Activated naive CD4-positive, alpha-beta T cell treated with anti-CD3 and anti-CD28 coated beads, Interleukin-2, amount 10 ng/mL, durations not matched to agents 7 days and 5 days (primary cell): ENCODE measurements around the gene GJD4.

Source experiments
- CTCF ChIA-PET: fragments of 350-600 bp; sonication (Branson Sonifier 250); formaldehyde crosslinking; loops from one replicate; lab custom pipeline; 2021; ENCODE audit warnings: antibody characterized with exemption; lab: Charles Lee
- DNase-seq: peaks from one replicate; pipeline ENCODE4 v3.0.0-alpha.2; 2020
- H3K27ac Mint-ChIP-seq: one replicate; pipeline ENCODE4 v1.8.0; 2021; ENCODE audit warnings: mild to moderate bottlenecking, moderate library complexity, mixed read lengths
- H3K27me3 Mint-ChIP-seq: one replicate; pipeline ENCODE4 v1.8.0; 2021; ENCODE audit warnings: mild to moderate bottlenecking, mixed read lengths
- H3K36me3 Mint-ChIP-seq: one replicate; pipeline ENCODE4 v1.8.0; 2021; ENCODE audit warnings: mixed read lengths
- H3K4me1 Mint-ChIP-seq: one replicate; pipeline ENCODE4 v1.8.0; 2021; ENCODE audit warnings: mixed read lengths
- H3K4me3 Mint-ChIP-seq: one replicate; pipeline ENCODE4 v1.8.0; 2021; ENCODE audit warnings: mild to moderate bottlenecking, moderate library complexity, mixed read lengths
- H3K9me3 Mint-ChIP-seq: one replicate; pipeline ENCODE4 v1.8.0; 2021; ENCODE audit warnings: mixed read lengths

GJD4 gene

GRCh38 chr10:35585356-35585755 lies 19.8 kb upstream of the GJD4 start:
- Mint-ChIP-seq H3K9me3 (no peaks in the 10 kb centered on the region), H3K36me3 (no peaks in the 10 kb centered on the region), H3K27ac (no peak overlapping the region), H3K4me1 (no peaks in the 10 kb centered on the region), H3K27me3 (peaks cover 15% of the 10 kb centered on the region), H3K4me3 (no peak overlapping the region)
- CTCF ChIA-PET: interaction anchor here (1.2 to 1.5 kb wide), 2 partner anchors 22 to 50 kb away, joined by 3 to 4 read pairs; no protein-coding TSS in a partner anchor
- no peak for DNase-seq

- Mint-ChIP-seq H3K27me3 (peaks cover 15% of the 10 kb centered on the region), H3K4me1 (no peaks in the 10 kb centered on the region), H3K36me3 (no peaks in the 10 kb centered on the region), H3K9me3 (no peaks in the 10 kb centered on the region), H3K27ac (no peak overlapping the region), H3K4me3 (no peak overlapping the region)
- no peak for DNase-seq
- CTCF ChIA-PET: interaction anchor here (1.2 kb wide), 1 partner anchor 49 kb away, joined by 3 read pairs; no protein-coding TSS in a partner anchor
These were observed 19.1 kb upstream of the GJD4 start for GRCh38 chr10:35585903-35586535.

- CTCF ChIA-PET: interaction anchor here (0.9 to 1.5 kb wide), 2 partner anchors 19 to 25 kb away, joined by 3 to 5 read pairs; no protein-coding TSS in a partner anchor
- no peaks in the 10 kb centered on the region for H3K9me3 Mint-ChIP-seq
- no peaks in the 10 kb centered on the region for H3K4me1 Mint-ChIP-seq
- DNase-seq: no peak
- H3K27me3 Mint-ChIP-seq: peaks cover 15% of the 10 kb centered on the region
- no peak overlapping the region for H3K4me3 Mint-ChIP-seq
- H3K36me3 Mint-ChIP-seq: no peaks in the 10 kb centered on the region
- H3K27ac Mint-ChIP-seq: no peak overlapping the region
These were observed 16.3 kb upstream of the GJD4 start for GRCh38 chr10:35588836-35589235.

GRCh38 chr10:35592441-35592840 lies 12.7 kb upstream of the GJD4 start:
- Mint-ChIP-seq H3K9me3 (no peaks in the 10 kb centered on the region), H3K4me3 (no peak overlapping the region), H3K4me1 (no peaks in the 10 kb centered on the region), H3K36me3 (no peaks in the 10 kb centered on the region), H3K27ac (no peak overlapping the region), H3K27me3 (peaks cover under 1% of the 10 kb centered on the region)
- DNase-seq: no peak
- CTCF ChIA-PET: no interaction called here

GRCh38 chr10:35594115-35595079 lies 10.7 kb upstream of the GJD4 start:
- Mint-ChIP-seq H3K36me3 (no peaks in the 10 kb centered on the region), H3K4me3 (no peak overlapping the region), H3K9me3 (no peaks in the 10 kb centered on the region), H3K27ac (peak overlapping the region; percentile 17), H3K27me3 (peaks cover 8% of the 10 kb centered on the region), H3K4me1 (no peaks in the 10 kb centered on the region)
- no peak for DNase-seq
- CTCF ChIA-PET: no interaction called here

GRCh38 chr10:35595106-35595505 lies 10.0 kb upstream of the GJD4 start:
- CTCF ChIA-PET: no interaction called here

GRCh38 chr10:35598379-35598778 lies 6.8 kb upstream of the GJD4 start:
- Mint-ChIP-seq H3K4me3 (no peak overlapping the region), H3K27me3 (peaks cover 19% of the 10 kb centered on the region), H3K9me3 (no peaks in the 10 kb centered on the region), H3K36me3 (no peaks in the 10 kb centered on the region), H3K27ac (no peak overlapping the region), H3K4me1 (no peaks in the 10 kb centered on the region)
- CTCF ChIA-PET: no interaction called here
- no peak for DNase-seq

More at GRCh38 chr10:35595106-35595505, 10.0 kb upstream of the GJD4 start:
- peaks cover 9% of the 10 kb centered on the region for H3K27me3 Mint-ChIP-seq
- no peak overlapping the region for H3K4me3 Mint-ChIP-seq
- H3K4me1 Mint-ChIP-seq: no peaks in the 10 kb centered on the region
- no peak overlapping the region for H3K27ac Mint-ChIP-seq
- no peaks in the 10 kb centered on the region for H3K9me3 Mint-ChIP-seq
- no peaks in the 10 kb centered on the region for H3K36me3 Mint-ChIP-seq
- DNase-seq: no peak

GRCh38 chr10:35600193-35600592 lies 4.9 kb upstream of the GJD4 start:
- CTCF ChIA-PET: no interaction called here
- H3K4me3 Mint-ChIP-seq: no peak overlapping the region
- H3K27ac Mint-ChIP-seq: no peak overlapping the region
- H3K4me1 Mint-ChIP-seq: no peaks in the 10 kb centered on the region
- H3K9me3 Mint-ChIP-seq: no peaks in the 10 kb centered on the region
- no peak for DNase-seq
- H3K36me3 Mint-ChIP-seq: no peaks in the 10 kb centered on the region
- peaks cover 29% of the 10 kb centered on the region for H3K27me3 Mint-ChIP-seq

- Mint-ChIP-seq H3K9me3 (no peaks in the 10 kb centered on the region), H3K36me3 (no peaks in the 10 kb centered on the region), H3K27ac (no peak overlapping the region), H3K27me3 (peaks cover 51% of the 10 kb centered on the region), H3K4me1 (peaks cover 8% of the 10 kb centered on the region), H3K4me3 (no peak overlapping the region)
- DNase-seq: no peak
- CTCF ChIA-PET: interaction anchor here (1.2 kb wide), 1 partner anchor 28 kb away, joined by 3 read pairs; no protein-coding TSS in a partner anchor
These were observed 1.3 kb downstream of the GJD4 start for GRCh38 chr10:35606430-35606829.

GRCh38 chr10:35607475-35608327 lies 2.6 kb downstream of the GJD4 start:
- CTCF ChIA-PET: interaction anchor here (1.2 kb wide), 1 partner anchor 27 kb away, joined by 3 read pairs; no protein-coding TSS in a partner anchor

GRCh38 chr10:35608328-35608672 lies 3.2 kb downstream of the GJD4 start:
- no peaks in the 10 kb centered on the region for H3K9me3 Mint-ChIP-seq
- DNase-seq: no peak
- peaks cover 8% of the 10 kb centered on the region for H3K4me1 Mint-ChIP-seq
- no peak overlapping the region for H3K27ac Mint-ChIP-seq
- peaks cover 62% of the 10 kb centered on the region for H3K27me3 Mint-ChIP-seq
- no peak overlapping the region for H3K4me3 Mint-ChIP-seq
- CTCF ChIA-PET: no interaction called here
- no peaks in the 10 kb centered on the region for H3K36me3 Mint-ChIP-seq

More at GRCh38 chr10:35607475-35608327, 2.6 kb downstream of the GJD4 start:
- no peaks in the 10 kb centered on the region for H3K36me3 Mint-ChIP-seq
- peaks cover 61% of the 10 kb centered on the region for H3K27me3 Mint-ChIP-seq
- peak overlapping the region; percentile 55 for H3K4me3 Mint-ChIP-seq
- DNase-seq: peak; percentile 32
- H3K27ac Mint-ChIP-seq: no peak overlapping the region
- H3K4me1 Mint-ChIP-seq: peaks cover 8% of the 10 kb centered on the region
- H3K9me3 Mint-ChIP-seq: no peaks in the 10 kb centered on the region

GRCh38 chr10:35611750-35612149 lies 6.6 kb downstream of the GJD4 start:
- DNase-seq: no peak
- Mint-ChIP-seq H3K27ac (no peak overlapping the region), H3K4me1 (peaks cover 8% of the 10 kb centered on the region), H3K4me3 (no peak overlapping the region), H3K27me3 (peaks cover 50% of the 10 kb centered on the region), H3K9me3 (no peaks in the 10 kb centered on the region), H3K36me3 (no peaks in the 10 kb centered on the region)
- CTCF ChIA-PET: no interaction called here

- Mint-ChIP-seq H3K27ac (no peak overlapping the region), H3K4me1 (peaks cover 3% of the 10 kb centered on the region), H3K4me3 (no peak overlapping the region), H3K36me3 (no peaks in the 10 kb centered on the region), H3K9me3 (no peaks in the 10 kb centered on the region), H3K27me3 (peaks cover 43% of the 10 kb centered on the region)
- DNase-seq: no peak
- CTCF ChIA-PET: no interaction called here
These were observed 7.4 kb downstream of the GJD4 start for GRCh38 chr10:35612385-35613106.
